KMS-11 (cell line): ENCODE measurements around the gene GEMIN7.

Source experiments
- H2AFZ ChIP-seq: fragments of 200-600 bp; sonication (generic); 2 replicates; pipeline ENCODE4 v1.6.1; 2016; ENCODE audit warnings: antibody characterized with exemption, mixed run types, low read depth
- H3K27ac ChIP-seq: fragments of 200-600 bp; sonication (generic); 2 replicates; pipeline ENCODE4 v1.6.1; 2016; ENCODE audit warnings: mild to moderate bottlenecking, mixed run types
- H3K27me3 ChIP-seq: fragments of 200-600 bp; sonication (generic); 2 replicates; pipeline ENCODE4 v1.6.1; 2017; ENCODE audit warnings: mild to moderate bottlenecking, low read depth, mixed run types, moderate library complexity; ENCODE audit not compliant: insufficient read depth
- H3K36me3 ChIP-seq: fragments of 200-600 bp; sonication (generic); 2 replicates; pipeline ENCODE4 v1.6.1; 2017; ENCODE audit warnings: mild to moderate bottlenecking, mixed run types; ENCODE audit not compliant: insufficient read depth
- H3K4me1 ChIP-seq: fragments of 200-600 bp; sonication (generic); 2 replicates; pipeline ENCODE4 v1.6.1; 2016; ENCODE audit warnings: mild to moderate bottlenecking, low read depth, mixed run types; ENCODE audit not compliant: poor library complexity, severe bottlenecking
- H3K4me2 ChIP-seq: fragments of 200-600 bp; sonication (generic); 2 replicates; pipeline ENCODE4 v1.7.0; 2016; ENCODE audit warnings: mild to moderate bottlenecking, mixed run types
- H3K4me3 ChIP-seq: fragments of 200-600 bp; sonication (generic); IDR thresholded peaks from 2 replicates; pipeline ENCODE4 v1.6.1; 2017; ENCODE audit warnings: low read depth, low read length, mixed read lengths; ENCODE audit not compliant: insufficient read depth
- H3K79me2 ChIP-seq: fragments of 200-600 bp; sonication (generic); 2 replicates; pipeline ENCODE4 v1.6.1; 2016; ENCODE audit warnings: low read depth, mixed run types; ENCODE audit not compliant: insufficient read depth
- H3K9ac ChIP-seq: fragments of 200-600 bp; sonication (generic); 2 replicates; pipeline ENCODE4 v1.6.1; 2016; ENCODE audit warnings: mild to moderate bottlenecking, mixed run types
- H4K20me1 ChIP-seq: fragments of 200-600 bp; sonication (generic); 2 replicates; pipeline ENCODE4 v1.6.1; 2016; ENCODE audit warnings: mild to moderate bottlenecking, mixed run types; ENCODE audit not compliant: insufficient read depth
- TF ChIP-seq, protein P1 (sequence below): fragments of 200-600 bp; sonication (generic); conservative IDR thresholded peaks from 2 replicates; pipeline ENCODE4 v1.6.1; 2017; ENCODE audit warnings: low read depth, mild to moderate bottlenecking, antibody characterized with exemption, low read length, moderate library complexity, mixed read lengths

GEMIN7 gene

DNA sequence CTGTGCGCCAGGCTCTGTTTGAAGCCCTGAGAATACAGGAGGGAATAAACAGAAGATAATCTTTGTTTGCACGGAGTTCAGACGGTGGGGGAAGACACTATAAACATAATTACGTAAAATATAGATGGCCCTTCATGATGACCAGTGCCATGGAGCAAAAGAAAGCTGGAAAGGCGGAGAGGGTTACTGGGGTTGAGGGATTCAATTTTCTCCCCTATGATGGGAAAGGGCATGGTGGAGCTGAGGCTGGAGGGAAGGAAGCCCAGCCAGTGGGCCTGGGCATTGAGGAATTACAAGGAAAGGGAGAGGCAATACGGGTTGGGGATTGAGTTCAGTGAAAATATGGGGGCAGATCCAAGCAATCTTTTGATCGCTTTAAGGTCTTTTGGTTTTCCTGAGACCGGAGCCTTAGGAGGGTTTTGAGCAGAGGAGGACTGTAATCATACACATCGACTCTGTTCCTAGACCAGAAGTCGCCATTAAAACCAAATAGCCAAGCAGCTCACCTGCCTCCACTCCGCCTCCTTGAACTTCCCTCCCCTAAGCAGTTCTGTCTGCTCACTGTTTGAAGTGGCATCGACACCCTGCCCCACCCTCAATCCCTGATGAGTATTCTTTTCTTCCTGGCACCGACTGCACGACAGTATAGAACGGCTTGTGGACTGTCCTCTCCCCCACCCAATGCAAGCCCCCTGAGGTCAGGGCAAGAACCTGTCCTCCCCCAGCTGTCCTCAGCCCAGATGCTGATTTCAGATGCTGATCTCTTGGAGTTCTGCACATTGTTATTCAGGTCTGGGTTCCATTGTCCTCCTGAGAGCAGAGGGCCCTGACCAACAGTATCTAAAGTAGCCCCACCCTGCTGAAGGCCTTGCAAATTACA is 2.0 kb upstream of the GEMIN7 start:
- H3K4me3 ChIP-seq, result no peak overlapping the region
- H3K36me3 ChIP-seq, result peaks cover 4% of the 10 kb centered on the region; the same call in 1 of the 2 replicates
- peak overlapping the region; percentile 62; the same call in 1 of the 2 replicates for H3K9ac ChIP-seq
- H4K20me1 ChIP-seq, result no peaks in the 10 kb centered on the region
- H3K27me3 ChIP-seq, result no peaks in the 10 kb centered on the region
- H3K4me2 ChIP-seq, result peak overlapping the region; percentile 97
- H2AFZ ChIP-seq, result peak overlapping the region; percentile 59
- H3K4me1 ChIP-seq, result peaks cover 57% of the 10 kb centered on the region
- TF ChIP-seq, protein P1, sequence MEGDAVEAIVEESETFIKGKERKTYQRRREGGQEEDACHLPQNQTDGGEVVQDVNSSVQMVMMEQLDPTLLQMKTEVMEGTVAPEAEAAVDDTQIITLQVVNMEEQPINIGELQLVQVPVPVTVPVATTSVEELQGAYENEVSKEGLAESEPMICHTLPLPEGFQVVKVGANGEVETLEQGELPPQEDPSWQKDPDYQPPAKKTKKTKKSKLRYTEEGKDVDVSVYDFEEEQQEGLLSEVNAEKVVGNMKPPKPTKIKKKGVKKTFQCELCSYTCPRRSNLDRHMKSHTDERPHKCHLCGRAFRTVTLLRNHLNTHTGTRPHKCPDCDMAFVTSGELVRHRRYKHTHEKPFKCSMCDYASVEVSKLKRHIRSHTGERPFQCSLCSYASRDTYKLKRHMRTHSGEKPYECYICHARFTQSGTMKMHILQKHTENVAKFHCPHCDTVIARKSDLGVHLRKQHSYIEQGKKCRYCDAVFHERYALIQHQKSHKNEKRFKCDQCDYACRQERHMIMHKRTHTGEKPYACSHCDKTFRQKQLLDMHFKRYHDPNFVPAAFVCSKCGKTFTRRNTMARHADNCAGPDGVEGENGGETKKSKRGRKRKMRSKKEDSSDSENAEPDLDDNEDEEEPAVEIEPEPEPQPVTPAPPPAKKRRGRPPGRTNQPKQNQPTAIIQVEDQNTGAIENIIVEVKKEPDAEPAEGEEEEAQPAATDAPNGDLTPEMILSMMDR, result no peak
- H3K79me2 ChIP-seq, result peaks cover 77% of the 10 kb centered on the region
- H3K27ac ChIP-seq, result peak overlapping the region; percentile 59

DNA sequence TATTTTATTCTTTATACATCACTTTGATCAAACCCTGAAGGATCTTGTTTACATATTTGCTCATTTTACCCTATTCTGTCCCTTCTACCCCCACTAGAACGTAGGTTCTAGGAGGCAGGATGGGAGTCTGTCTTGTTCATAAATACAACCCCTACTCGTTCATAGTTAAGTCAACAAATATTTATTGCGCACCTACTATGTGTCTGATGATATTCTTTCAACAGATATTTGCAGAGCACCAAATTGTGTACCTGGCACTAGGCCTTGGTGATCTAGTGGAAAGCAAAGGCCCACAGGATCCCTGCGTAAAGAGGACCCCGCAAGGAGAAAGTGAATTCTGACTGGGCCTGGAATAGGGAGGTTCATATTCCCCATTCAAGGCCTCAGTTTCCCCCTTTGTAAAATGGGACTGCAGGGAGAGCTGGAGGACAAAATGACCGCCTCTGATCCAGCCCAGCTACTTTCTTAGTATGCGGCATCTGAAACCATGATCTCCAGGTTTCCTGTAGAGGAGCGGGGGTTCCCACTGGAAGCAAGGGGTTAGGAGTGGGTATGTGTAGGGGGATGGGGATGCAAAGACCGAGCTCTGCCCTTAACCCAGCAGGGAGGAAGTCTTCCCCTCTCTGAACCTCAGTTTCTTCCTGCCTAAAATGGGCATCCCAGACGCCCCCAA is 534 bp upstream of the GEMIN7 start:
- H3K36me3 ChIP-seq, result no peaks in the 10 kb centered on the region
- TF ChIP-seq, protein P1, result no peak
- peak overlapping the region; percentile 82 for H3K9ac ChIP-seq
- H3K4me3 ChIP-seq, result no peak overlapping the region
- H4K20me1 ChIP-seq, result no peaks in the 10 kb centered on the region
- H3K4me2 ChIP-seq, result peak overlapping the region; percentile 63
- peaks cover 54% of the 10 kb centered on the region for H3K4me1 ChIP-seq
- no peaks in the 10 kb centered on the region for H3K27me3 ChIP-seq
- peaks cover 80% of the 10 kb centered on the region for H3K79me2 ChIP-seq
- H2AFZ ChIP-seq, result peak overlapping the region; percentile 57
- H3K27ac ChIP-seq, result peak overlapping the region; percentile 64

DNA sequence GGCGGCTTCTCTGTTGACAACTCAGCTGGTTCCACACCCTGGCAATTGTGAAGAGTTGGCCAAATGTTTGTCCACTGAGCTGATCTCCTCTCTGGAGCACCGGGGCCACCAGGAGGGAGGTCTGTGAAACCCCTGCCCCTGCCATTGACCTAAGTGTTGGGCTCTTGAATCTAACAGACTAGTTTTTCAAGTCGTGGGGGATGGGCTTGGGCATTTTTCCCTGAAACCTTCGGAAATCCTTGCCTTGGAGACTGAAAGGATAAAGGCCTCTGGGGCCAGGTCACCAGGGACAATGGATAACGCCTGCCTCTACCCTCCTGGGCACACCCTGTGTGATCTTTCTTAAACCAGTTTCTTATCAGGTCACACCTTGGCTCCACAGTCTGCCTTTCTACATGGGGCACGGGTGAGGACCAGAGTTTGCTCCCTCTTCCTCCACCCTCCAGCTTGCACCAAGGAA is 881 bp downstream of the GEMIN7 start:
- H2AFZ ChIP-seq, result 0 out of 2 replicates have a peak overlapping the region, but pooled peaks have one; percentile 57
- H3K79me2 ChIP-seq, result peaks cover 77% of the 10 kb centered on the region

DNA sequence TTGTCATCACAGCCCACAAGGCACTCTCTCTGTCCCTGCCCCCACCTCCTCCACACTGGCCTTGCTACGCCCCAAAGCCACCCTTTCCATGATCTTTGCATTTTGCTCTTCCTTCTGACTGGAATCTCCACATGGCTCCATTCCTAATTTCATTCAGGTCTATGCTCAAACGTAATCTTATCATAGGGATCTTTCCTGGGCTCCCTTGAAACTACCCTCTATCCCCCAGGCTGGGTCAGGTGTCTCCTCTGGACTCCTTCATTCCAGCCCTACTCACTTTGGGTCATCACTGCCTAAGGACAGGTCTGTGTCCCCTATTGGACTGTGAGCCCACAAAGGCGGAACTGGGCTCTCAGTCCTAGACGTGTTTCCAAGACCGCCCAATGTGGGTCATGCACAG is 3.1 kb downstream of the GEMIN7 start:
- Histone ChIP-seq H3K4me3 (no peak overlapping the region), H3K4me1 (peaks cover 30% of the 10 kb centered on the region), H3K79me2 (peaks cover 70% of the 10 kb centered on the region), H3K27ac (no peak overlapping the region), H2AFZ (no peak overlapping the region), H4K20me1 (no peaks in the 10 kb centered on the region; the same call in 1 of the 2 replicates), H3K36me3 (no peaks in the 10 kb centered on the region), H3K27me3 (no peaks in the 10 kb centered on the region), H3K4me2 (no peak overlapping the region), H3K9ac (no peak overlapping the region)
- TF ChIP-seq, protein P1, result no peak

More for the DNA sequence above, 881 bp downstream of the GEMIN7 start:
- H3K27me3 ChIP-seq, result no peaks in the 10 kb centered on the region
- peak overlapping the region; percentile 64 for H3K27ac ChIP-seq
- peak overlapping the region; percentile 63 for H3K4me2 ChIP-seq
- no peak overlapping the region for H3K4me3 ChIP-seq
- peak overlapping the region; percentile 82; the same call in 1 of the 2 replicates for H3K9ac ChIP-seq
- TF ChIP-seq, protein P1, result no peak
- H3K4me1 ChIP-seq, result peaks cover 40% of the 10 kb centered on the region
- no peaks in the 10 kb centered on the region for H3K36me3 ChIP-seq
- H4K20me1 ChIP-seq, result no peaks in the 10 kb centered on the region; the same call in 1 of the 2 replicates
